ENCODE measurements around the gene RBFOX2.

- no peak for TF ChIP-seq CTCF (IDR thresholded peaks at IDR 0.05)
- no peak for TF ChIP-seq POLR2A (IDR thresholded peaks at IDR 0.05)
Observed at GRCh38 chr22:35905894-35906293, 122.7 kb downstream of the RBFOX2 start.

Measured in tibial nerve (tissue), 3 donors.